HTR-8/SVneo (cell line): Measurements from ENCODE around the gene GSTM3.
A peak's percentile ranks its signal among the peaks of the same experiment; 100 is the strongest.
"Not testable (repeated sequence)": the region's sequence is repeated elsewhere in the genome, so short reads cannot be mapped to it uniquely, and the experiment has no call there.

Experiments used
- DNase-seq: peaks from one replicate; pipeline ENCODE4 v3.0.0; 2011; ENCODE audit warnings: low spot score, mixed read lengths; ENCODE audit not compliant: insufficient read length
- FAIRE-seq: peaks from 2 replicates; lab custom pipeline; 2011; peaks lifted over from hg19 to GRCh38; lab: Jason Lieb, UNC

GSTM3 gene

DNA sequence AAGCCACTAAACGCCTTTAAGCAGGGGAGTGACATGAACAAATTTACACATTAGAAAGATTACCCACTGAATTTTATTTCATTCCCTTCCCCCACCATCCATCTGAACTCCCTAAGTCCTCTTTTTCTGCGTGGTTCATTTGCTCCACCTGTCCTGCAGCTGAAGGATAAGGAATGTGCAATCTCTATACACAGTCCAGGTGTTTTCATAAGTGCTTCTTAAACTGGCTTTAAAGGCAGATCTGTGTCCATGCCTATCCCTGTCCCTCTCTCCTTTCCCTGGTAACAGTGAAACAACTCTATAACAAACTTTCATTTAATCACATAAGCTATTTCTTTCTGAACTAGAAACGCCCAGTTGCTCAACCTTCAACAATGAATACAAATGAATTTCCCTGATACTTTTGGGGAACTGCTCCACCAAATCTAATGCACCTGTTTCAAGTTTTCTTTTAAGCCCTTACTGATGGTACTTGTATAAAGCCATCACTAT, 8.4 kb downstream of the GSTM3 start:
- FAIRE-seq (no peak), DNase-seq (no peak)

GRCh38 chr1:109730666-109731065, 10.2 kb downstream of the GSTM3 start:
- FAIRE-seq (no peak), DNase-seq (no peak)

DNA sequence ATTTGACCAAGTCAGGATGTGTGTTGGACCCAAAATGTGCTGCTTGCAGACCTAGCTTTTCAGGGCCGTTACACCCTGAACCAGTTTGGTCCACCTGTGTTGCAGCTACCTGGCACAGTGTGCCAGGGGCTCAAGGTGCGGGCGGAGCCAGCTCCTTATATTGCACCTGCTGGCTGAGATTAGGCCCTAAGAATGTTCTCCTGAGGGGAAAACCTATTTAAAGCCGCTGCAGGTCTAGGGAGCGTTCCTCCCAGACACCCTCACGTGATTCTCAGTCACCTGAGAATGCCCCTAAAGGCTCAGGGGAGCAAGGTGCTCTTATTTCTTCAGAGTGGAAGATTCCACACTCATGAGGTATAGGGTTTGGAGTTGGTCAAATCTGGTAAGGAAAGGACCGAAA, 12.0 kb downstream of the GSTM3 start:
- FAIRE-seq (no peak), DNase-seq (no peak)

- no peak for FAIRE-seq
- no peak for DNase-seq
These were observed 14.0 kb downstream of the GSTM3 start for GRCh38 chr1:109726728-109727373.

DNA sequence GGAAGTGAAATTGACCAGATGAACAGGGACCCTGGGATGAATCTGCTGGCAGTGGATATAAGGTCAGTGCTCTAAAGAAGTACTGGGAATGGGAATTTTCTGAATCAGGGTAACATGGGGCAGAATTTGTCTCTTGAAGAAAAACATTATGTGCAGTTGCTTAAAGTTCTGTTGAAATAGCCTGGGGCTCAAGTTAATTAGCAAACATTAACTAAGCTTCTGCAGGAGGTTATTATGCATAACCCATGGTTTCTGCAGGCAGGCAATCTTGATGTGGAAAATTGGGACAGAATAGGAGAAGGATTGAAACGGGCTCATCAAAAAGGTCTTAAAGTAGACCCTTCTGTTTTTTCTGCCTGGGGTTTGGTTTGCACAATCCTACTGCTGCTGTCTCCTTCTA, 14.8 kb downstream of the GSTM3 start:
- no peak for DNase-seq
- no peak for FAIRE-seq

DNA sequence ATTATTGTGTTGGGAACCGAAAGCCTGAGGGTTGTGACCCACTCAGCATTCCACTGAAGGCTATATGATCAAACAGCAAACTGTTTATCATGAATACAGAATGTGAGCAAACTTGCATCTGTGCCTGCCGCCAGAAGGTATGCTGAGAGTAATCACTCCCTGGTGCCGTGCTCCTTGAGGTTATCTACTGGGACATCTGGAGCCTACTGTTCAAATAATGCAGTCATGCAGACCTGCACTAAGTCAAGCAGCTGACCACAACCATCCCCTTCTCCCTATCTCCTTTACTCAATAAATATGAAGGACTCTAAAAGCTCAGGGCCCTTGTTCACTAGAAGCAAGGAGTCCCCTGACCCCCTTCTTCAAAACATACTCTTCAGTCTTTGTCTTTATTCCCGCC, 15.3 kb downstream of the GSTM3 start:
- no peak for DNase-seq
- FAIRE-seq: no peak

- FAIRE-seq (no peak), DNase-seq (no peak)
These were observed 15.9 kb downstream of the GSTM3 start for GRCh38 chr1:109724933-109725332.

GRCh38 chr1:109722908-109723691, 17.7 kb downstream of the GSTM3 start:
- DNase-seq (no peak), FAIRE-seq (no peak)

DNA sequence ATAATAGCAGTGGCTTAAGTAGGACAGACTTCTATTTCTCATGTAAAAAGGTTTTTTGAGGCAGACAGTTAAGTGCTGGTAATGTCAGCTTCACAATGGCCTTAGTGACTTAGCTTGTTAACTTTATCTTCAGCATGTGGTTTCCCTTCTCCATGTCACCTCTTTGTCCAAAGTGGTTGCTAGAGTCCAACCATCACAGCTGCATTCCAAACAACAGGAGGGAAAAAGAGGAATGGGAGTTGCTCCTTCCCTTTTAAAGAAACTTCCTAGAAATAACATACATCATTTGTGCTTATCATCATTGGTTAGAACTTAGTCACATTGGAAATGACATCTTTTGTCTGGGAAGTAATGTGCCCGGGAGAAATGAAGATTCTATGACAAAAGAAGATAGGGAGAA, 18.9 kb downstream of the GSTM3 start:
- FAIRE-seq (no peak), DNase-seq (no peak)

- DNase-seq (no peak), FAIRE-seq (no peak)
These were observed 19.8 kb downstream of the GSTM3 start for GRCh38 chr1:109721042-109721441.

DNA sequence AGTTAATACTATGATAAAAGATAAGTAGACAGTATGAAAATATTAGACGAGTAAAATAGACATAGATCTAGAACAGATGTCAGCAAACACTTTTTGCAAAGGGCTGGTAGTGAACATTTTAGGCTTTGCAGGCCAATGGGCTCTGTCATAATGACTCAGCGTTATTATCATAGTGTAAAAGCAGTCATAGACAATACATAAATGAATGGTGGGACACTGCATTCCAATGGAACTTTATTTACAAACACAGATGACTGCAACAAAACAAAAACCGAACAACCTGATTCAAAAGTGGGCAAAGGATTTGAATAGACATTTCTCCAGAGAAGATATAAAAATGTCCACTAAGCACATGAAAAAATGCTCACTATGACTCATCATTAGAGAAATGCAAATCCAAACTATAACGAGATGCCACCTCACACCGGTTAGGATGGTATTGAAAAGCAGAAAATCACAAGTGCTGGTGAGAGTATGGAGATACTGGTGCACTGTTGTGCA, 21.5 kb downstream of the GSTM3 start:
- no peak for FAIRE-seq
- DNase-seq: no peak

- no peak for FAIRE-seq
- DNase-seq: peak; percentile 20
These were observed 22.3 kb downstream of the GSTM3 start for GRCh38 chr1:109718495-109718894.

DNA sequence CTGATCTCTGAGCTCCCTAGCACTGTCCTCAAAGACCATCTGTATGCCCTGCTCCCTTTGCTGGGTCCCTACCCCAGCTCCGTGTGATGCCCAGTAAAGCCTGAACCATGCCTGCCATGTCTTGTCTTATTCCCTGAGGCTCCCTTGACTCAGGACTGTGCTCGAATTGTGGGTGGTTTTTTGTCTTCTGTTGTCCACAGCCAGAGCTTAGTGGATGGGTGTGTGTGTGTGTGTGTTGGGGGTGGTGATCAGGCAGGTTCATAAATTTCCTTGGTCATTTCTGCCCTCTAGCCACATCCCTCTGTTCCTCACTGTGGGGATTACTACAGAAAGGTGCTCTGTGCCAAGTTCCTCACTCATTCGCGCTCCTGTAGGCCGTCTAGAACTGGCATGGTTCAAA, 23.1 kb downstream of the GSTM3 start:
- DNase-seq (no peak), FAIRE-seq (no peak)

DNA sequence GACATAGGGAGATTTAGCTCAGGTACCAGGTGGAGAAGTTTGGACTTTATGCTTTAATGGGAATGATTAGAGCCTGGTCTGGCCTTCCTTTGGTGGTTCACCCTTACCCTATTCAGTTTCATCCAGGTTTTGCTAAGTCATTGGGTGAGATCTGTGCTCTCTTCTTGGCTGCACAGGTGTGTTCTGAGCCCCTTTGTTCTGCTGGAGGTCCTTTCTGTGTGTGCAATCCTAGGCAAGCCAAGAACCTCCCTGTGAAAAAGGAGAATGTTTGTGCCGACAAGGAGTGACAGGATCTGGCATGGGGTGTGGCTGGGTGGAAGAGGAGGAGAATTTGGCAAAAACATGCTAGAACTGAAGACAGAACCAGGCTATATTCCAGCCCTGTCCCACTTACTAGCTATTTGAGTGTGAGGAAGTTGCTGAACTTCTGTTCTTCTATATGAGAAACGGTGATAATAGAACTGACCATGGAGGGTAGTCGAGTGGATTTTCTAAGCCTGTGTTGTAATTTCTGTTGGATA, 24.2 kb downstream of the GSTM3 start:
- FAIRE-seq (no peak), DNase-seq (no peak)

- DNase-seq (no peak), FAIRE-seq (no peak)
These were observed 24.7 kb downstream of the GSTM3 start for GRCh38 chr1:109716121-109716520.

- DNase-seq: no peak
- no peak for FAIRE-seq
These were observed 26.0 kb downstream of the GSTM3 start for GRCh38 chr1:109714661-109715372.

DNA sequence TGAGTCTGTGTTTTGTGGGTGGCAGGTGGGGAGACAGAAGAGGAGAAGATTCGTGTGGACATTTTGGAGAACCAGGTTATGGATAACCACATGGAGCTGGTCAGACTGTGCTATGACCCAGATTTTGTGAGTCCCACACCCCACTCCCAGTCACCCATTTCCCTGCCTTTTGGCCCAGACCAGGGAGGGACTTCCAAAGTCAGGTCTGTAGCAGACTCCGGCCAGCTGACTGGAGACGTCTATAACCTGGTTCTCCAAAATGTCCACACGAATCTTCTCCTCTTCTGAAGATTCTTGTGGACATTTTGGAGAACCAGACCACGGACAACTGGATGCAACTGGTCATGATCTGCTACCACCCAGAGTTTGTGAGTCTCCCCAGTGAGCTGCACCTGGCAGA, 27.2 kb downstream of the GSTM3 start:
- DNase-seq (no peak), FAIRE-seq (no peak)

- DNase-seq (no peak), FAIRE-seq (no peak)
These were observed 28.4 kb downstream of the GSTM3 start for GRCh38 chr1:109712321-109712864.

DNA sequence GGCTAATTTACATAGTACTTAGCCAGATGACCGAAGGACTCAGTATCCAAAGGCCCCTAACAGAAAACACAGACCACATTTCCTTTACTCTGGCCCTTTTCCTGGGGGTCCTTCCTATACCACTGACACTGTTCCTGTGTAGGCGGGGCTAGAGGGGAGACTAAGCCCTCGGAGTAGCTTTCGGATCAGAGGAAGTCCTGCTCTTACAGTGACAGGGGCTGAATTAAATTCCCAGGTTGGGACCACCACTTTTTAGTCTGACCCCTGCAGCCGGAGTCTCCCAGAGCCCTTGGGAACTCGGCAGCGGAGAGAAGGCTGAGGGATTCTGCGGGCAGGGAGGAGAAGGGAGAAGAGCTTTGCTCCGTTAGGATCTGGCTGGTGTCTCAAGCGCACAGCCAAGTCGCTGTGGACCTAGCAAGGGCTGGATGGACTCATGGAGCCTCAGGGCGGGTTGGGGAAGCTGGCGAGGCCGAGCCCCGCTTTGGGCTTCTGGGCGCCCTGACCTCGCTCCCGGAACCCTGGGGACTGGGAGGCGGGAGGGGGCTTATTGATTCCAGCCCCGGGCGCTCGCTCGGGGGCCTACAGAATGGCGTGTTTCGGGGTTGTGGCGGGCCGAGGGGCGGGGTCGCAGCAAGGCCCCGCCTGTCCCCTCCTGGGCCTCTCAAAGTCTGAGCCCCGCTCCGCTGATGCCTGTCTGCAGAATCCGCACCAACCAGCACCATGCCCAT, 29.1 kb downstream of the GSTM3 start, which contains the start of gene GSTM5:
TSS of gene GSTM5 (plus strand) at position 659 of the 728 bp plus-strand sequence. CDS start at position 721, 62 bp downstream.
- not testable (repeated sequence) for DNase-seq, FAIRE-seq

- FAIRE-seq, DNase-seq: not testable (repeated sequence)
These were observed 31.0 kb downstream of the GSTM3 start for GRCh38 chr1:109709822-109710221.
